ENCODE data around the gene TEX48.

DNA sequence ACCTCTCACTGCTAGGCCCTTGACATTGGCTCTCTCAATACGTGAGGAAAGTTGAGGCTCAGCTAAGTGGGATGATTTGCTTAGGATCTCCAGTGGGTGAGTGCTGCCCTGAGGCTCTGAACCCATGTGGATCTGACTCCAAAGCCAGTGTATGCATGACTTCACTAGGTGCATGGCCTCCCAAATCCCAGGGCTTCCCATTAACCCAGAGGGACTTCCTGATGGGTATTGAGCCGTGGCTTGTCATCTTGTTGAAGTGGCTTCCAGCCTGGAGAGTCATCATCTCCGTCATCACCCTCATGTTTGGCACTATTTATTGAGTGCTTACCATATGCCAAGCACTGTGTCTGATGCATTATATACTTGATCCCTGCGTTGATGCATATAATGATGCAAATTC, 37.3 kb upstream of the TEX48 start:
- TF ChIP-seq, protein P1, sequence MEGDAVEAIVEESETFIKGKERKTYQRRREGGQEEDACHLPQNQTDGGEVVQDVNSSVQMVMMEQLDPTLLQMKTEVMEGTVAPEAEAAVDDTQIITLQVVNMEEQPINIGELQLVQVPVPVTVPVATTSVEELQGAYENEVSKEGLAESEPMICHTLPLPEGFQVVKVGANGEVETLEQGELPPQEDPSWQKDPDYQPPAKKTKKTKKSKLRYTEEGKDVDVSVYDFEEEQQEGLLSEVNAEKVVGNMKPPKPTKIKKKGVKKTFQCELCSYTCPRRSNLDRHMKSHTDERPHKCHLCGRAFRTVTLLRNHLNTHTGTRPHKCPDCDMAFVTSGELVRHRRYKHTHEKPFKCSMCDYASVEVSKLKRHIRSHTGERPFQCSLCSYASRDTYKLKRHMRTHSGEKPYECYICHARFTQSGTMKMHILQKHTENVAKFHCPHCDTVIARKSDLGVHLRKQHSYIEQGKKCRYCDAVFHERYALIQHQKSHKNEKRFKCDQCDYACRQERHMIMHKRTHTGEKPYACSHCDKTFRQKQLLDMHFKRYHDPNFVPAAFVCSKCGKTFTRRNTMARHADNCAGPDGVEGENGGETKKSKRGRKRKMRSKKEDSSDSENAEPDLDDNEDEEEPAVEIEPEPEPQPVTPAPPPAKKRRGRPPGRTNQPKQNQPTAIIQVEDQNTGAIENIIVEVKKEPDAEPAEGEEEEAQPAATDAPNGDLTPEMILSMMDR (IDR thresholded peaks at IDR 0.05) = no peak
- no peak for TF ChIP-seq POLR2A (IDR thresholded peaks at IDR 0.05; ENCODE audit: low read length)
- TF ChIP-seq RAD21 (conservative IDR thresholded peaks at IDR 0.05 in 1 of 2, IDR thresholded peaks at IDR 0.05 in 1 of 2) = no peak
- no peak for TF ChIP-seq EP300 (IDR thresholded peaks at IDR 0.05)
- TF ChIP-seq, protein P2, sequence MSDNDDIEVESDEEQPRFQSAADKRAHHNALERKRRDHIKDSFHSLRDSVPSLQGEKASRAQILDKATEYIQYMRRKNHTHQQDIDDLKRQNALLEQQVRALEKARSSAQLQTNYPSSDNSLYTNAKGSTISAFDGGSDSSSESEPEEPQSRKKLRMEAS (IDR thresholded peaks at IDR 0.05) = no peak
- TF ChIP-seq, protein P3, sequence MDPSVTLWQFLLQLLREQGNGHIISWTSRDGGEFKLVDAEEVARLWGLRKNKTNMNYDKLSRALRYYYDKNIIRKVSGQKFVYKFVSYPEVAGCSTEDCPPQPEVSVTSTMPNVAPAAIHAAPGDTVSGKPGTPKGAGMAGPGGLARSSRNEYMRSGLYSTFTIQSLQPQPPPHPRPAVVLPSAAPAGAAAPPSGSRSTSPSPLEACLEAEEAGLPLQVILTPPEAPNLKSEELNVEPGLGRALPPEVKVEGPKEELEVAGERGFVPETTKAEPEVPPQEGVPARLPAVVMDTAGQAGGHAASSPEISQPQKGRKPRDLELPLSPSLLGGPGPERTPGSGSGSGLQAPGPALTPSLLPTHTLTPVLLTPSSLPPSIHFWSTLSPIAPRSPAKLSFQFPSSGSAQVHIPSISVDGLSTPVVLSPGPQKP (IDR thresholded peaks at IDR 0.05; ENCODE audit: low read depth, low read length) = no peak

All from A549 (cell line).